WTC11 (cell line): ENCODE data around the gene HOXA2. TPM values are rescaled to one million over a fixed set of nuclear protein-coding genes. Genes with fewer than 3 reads are reported as not detected.

ENCODE experiments used
- ATAC-seq: fragments of 200-7000 bp; cut with Tn5 transposase; 2 replicates; pipeline ENCODE4 v1.10.0; 2021; ENCODE audit warnings: mild to moderate bottlenecking, moderate library complexity
- CTCF ChIA-PET: fragments of 300-600 bp; sonication (Branson Sonifier 250); formaldehyde crosslinking; loops from one replicate; lab custom pipeline; 2021; ENCODE audit warnings: antibody characterized with exemption; lab: Charles Lee
- POLR2A ChIA-PET: fragments of 350-600 bp; sonication (Branson Sonifier 250); formaldehyde crosslinking; loops from one replicate; lab custom pipeline; 2021; ENCODE audit warnings: antibody characterized with exemption; lab: Charles Lee
- DNase-seq: peaks from one replicate; pipeline ENCODE4 v3.0.0; 2021; ENCODE audit warnings: low spot score
- H3K27ac Mint-ChIP-seq: 2 replicates; pipeline ENCODE4 v1.8.0; 2021; ENCODE audit warnings: mixed read lengths
- H3K27me3 Mint-ChIP-seq: 2 replicates; pipeline ENCODE4 v1.8.0; 2021; ENCODE audit warnings: low read depth, mild to moderate bottlenecking, moderate library complexity, mixed read lengths
- H3K36me3 Mint-ChIP-seq: 2 replicates; pipeline ENCODE4 v1.8.0; 2021; ENCODE audit warnings: mixed read lengths
- H3K4me1 Mint-ChIP-seq: 2 replicates; pipeline ENCODE4 v1.8.0; 2022; ENCODE audit warnings: mixed read lengths
- H3K4me3 Mint-ChIP-seq: 2 replicates; pipeline ENCODE4 v1.8.0; 2021; ENCODE audit warnings: mild to moderate bottlenecking, moderate library complexity, mixed read lengths
- H3K9me3 Mint-ChIP-seq: 2 replicates; pipeline ENCODE4 v1.8.0; 2021; ENCODE audit warnings: mixed read lengths
- ARID4B ChIP-seq: sonication (generic); formaldehyde crosslinking; IDR thresholded peaks from 2 replicates; pipeline ENCODE4 v1.8.0; 2023; ENCODE audit warnings: missing genetic modification reagents, mild to moderate bottlenecking, borderline replicate concordance
- ATF1 ChIP-seq: sonication (generic); formaldehyde crosslinking; IDR thresholded peaks from 2 replicates; pipeline ENCODE4 v1.8.1; 2023; ENCODE audit warnings: mild to moderate bottlenecking, moderate library complexity, missing genetic modification reagents
- CDX4 ChIP-seq: fragments of 250-450 bp; sonication (Bioruptor Pico); IDR thresholded peaks from 2 replicates; pipeline ENCODE4 v1.9.0; 2021; ENCODE audit warnings: moderate library complexity, mild to moderate bottlenecking, inconsistent platforms, borderline replicate concordance
- EMX1 ChIP-seq: fragments of 250-450 bp; sonication (Bioruptor Pico); IDR thresholded peaks from 2 replicates; pipeline ENCODE4 v1.8.0; 2021; ENCODE audit warnings: mild to moderate bottlenecking
- ETV6 ChIP-seq: sonication (generic); formaldehyde crosslinking; IDR thresholded peaks from 2 replicates; pipeline ENCODE4 v1.8.1; 2022; ENCODE audit warnings: mild to moderate bottlenecking, missing genetic modification reagents
- GRHL2 ChIP-seq: fragments of 250-450 bp; sonication (Bioruptor Pico); IDR thresholded peaks from 2 replicates; pipeline ENCODE4 v1.8.0; 2022; ENCODE audit warnings: mild to moderate bottlenecking, moderate library complexity; ENCODE audit not compliant: insufficient replicate concordance, severe bottlenecking
- GTF2I ChIP-seq: fragments of 250-450 bp; sonication (Bioruptor Pico); conservative IDR thresholded peaks from 2 replicates; pipeline ENCODE4 v1.4.0; 2021; ENCODE audit warnings: mild to moderate bottlenecking
- IRF1 ChIP-seq: sonication (generic); formaldehyde crosslinking; IDR thresholded peaks from 2 replicates; pipeline ENCODE4 v1.8.0; 2023; ENCODE audit warnings: missing genetic modification reagents
- IRF2 ChIP-seq: sonication (generic); formaldehyde crosslinking; IDR thresholded peaks from 2 replicates; pipeline ENCODE4 v1.8.0; 2022; ENCODE audit warnings: low read depth, missing genetic modification reagents, borderline replicate concordance
- KAT7 ChIP-seq: sonication (generic); formaldehyde crosslinking; IDR thresholded peaks from 2 replicates; pipeline ENCODE4 v1.8.1; 2023; ENCODE audit warnings: missing genetic modification reagents, mild to moderate bottlenecking, borderline replicate concordance
- MAX ChIP-seq: sonication (generic); formaldehyde crosslinking; IDR thresholded peaks from 2 replicates; pipeline ENCODE4 v1.8.0; 2022; ENCODE audit warnings: mild to moderate bottlenecking, missing genetic modification reagents
- MLX ChIP-seq: sonication (generic); formaldehyde crosslinking; IDR thresholded peaks from 2 replicates; pipeline ENCODE4 v1.8.1; 2023; ENCODE audit warnings: mild to moderate bottlenecking, missing genetic modification reagents, moderate library complexity
- MXD4 ChIP-seq: fragments of 250-450 bp; sonication (Bioruptor Pico); IDR thresholded peaks from 2 replicates; pipeline ENCODE4 v1.8.0; 2021; ENCODE audit warnings: mild to moderate bottlenecking, moderate library complexity, borderline replicate concordance
- NFYB ChIP-seq: sonication (generic); formaldehyde crosslinking; conservative IDR thresholded peaks from 2 replicates; pipeline ENCODE4 v1.8.0; 2022; ENCODE audit warnings: low read depth, missing genetic modification reagents
- STAT6 ChIP-seq: sonication (generic); formaldehyde crosslinking; conservative IDR thresholded peaks from 2 replicates; pipeline ENCODE4 v1.8.1; 2023; ENCODE audit warnings: mild to moderate bottlenecking, low read depth, missing genetic modification reagents, moderate library complexity
- ZNF138 ChIP-seq: sonication (generic); formaldehyde crosslinking; conservative IDR thresholded peaks from 2 replicates; pipeline ENCODE4 v1.8.1; 2022; ENCODE audit warnings: mild to moderate bottlenecking, moderate library complexity, missing genetic modification reagents
- ZNF281 ChIP-seq: sonication (generic); formaldehyde crosslinking; IDR thresholded peaks from 2 replicates; pipeline ENCODE4 v1.8.0; 2023; ENCODE audit warnings: mild to moderate bottlenecking, missing genetic modification reagents
- ZNF416 ChIP-seq: fragments of 250-450 bp; sonication (Bioruptor Pico); IDR thresholded peaks from 2 replicates; pipeline ENCODE4 v1.9.0; 2021; ENCODE audit warnings: mild to moderate bottlenecking, inconsistent platforms
- ZSCAN18 ChIP-seq: fragments of 250-450 bp; sonication (Bioruptor Pico); IDR thresholded peaks from 2 replicates; pipeline ENCODE4 v2.1.2; 2022; ENCODE audit warnings: mild to moderate bottlenecking, moderate library complexity
- total RNA-seq: library from RNA; stranded (reverse); gene quantifications from 3 replicates; pipeline ENCODE4 v1.2.3, GENCODE V29; 2021

The HOXA2 gene
- total RNA-seq, 1 experiment from 2014 or later = not detected

GRCh38 chr7:27141923-27142579 is 39.6 kb upstream of the HOXA2 start:
- Mint-ChIP-seq H3K4me3 (peak overlapping the region; percentile 74), H3K27ac (no peak overlapping the region), H3K27me3 (peaks cover 100% of the 10 kb centered on the region), H3K9me3 (no peaks in the 10 kb centered on the region), H3K36me3 (no peaks in the 10 kb centered on the region), H3K4me1 (peaks cover 20% of the 10 kb centered on the region)
- POLR2A ChIA-PET = no interaction called here
- ATAC-seq (peak; percentile 24), DNase-seq (peak; percentile 43)
- CTCF ChIA-PET = interaction anchor here (0.9 to 3.8 kb wide), 12 partner anchors 8 to 767 kb away, joined by 3 to 39 read pairs (median 6); partner anchors contain the start of genes HOXA13, HOXA3 and HOXA7
- no peak for TF ChIP-seq ARID4B (CRISPR knock-in tag)
- no peak for TF ChIP-seq KAT7
- no peak for TF ChIP-seq GTF2I (CRISPR knock-in tag)
- TF ChIP-seq ZSCAN18 = no peak
- no peak for TF ChIP-seq MAX (CRISPR knock-in tag)
- TF ChIP-seq GRHL2 (CRISPR knock-in tag) = no peak
- TF ChIP-seq ETV6 = no peak
- no peak for TF ChIP-seq STAT6 (CRISPR knock-in tag)
- TF ChIP-seq IRF1 = no peak
- TF ChIP-seq IRF2 (CRISPR knock-in tag) = no peak
- no peak for TF ChIP-seq NFYB (CRISPR knock-in tag)
- no peak for TF ChIP-seq ZNF416

- ATAC-seq (no peak), DNase-seq (no peak)
- ChIA-PET POLR2A (no interaction called here), CTCF (interaction anchor here (0.9 to 3.8 kb wide), 5 partner anchors 9 to 284 kb away, joined by 3 to 39 read pairs (median 3); partner anchors contain the start of gene HOXA7)
- peaks cover 20% of the 10 kb centered on the region for H3K4me1 Mint-ChIP-seq
- H3K9me3 Mint-ChIP-seq = no peaks in the 10 kb centered on the region
- H3K27ac Mint-ChIP-seq = no peak overlapping the region
- peaks cover 100% of the 10 kb centered on the region for H3K27me3 Mint-ChIP-seq
- no peak overlapping the region for H3K4me3 Mint-ChIP-seq
- H3K36me3 Mint-ChIP-seq = no peaks in the 10 kb centered on the region
- no peak for TF ChIP-seq GTF2I (CRISPR knock-in tag)
- no peak for TF ChIP-seq ATF1 (CRISPR knock-in tag)
- no peak for TF ChIP-seq ZNF416
- TF ChIP-seq MLX = no peak
- no peak for TF ChIP-seq MXD4 (CRISPR knock-in tag)
- TF ChIP-seq EMX1 (CRISPR knock-in tag) = no peak
- TF ChIP-seq ZNF138 = no peak
- no peak for TF ChIP-seq ZNF281 (CRISPR knock-in tag)
- TF ChIP-seq CDX4 (CRISPR knock-in tag) = no peak
Measured at GRCh38 chr7:27141137-27141922, 38.8 kb upstream of the HOXA2 start.
